B cell (primary cell): Measurements from ENCODE around the gene SYT13. TPM values are rescaled to one million over a fixed set of nuclear protein-coding genes. Genes with fewer than 3 reads are reported as not detected.

Experiments
- ATAC-seq: fragments of 200-7000 bp; cut with Tn5 transposase; one replicate; pipeline ENCODE4 v1.10.0; 2021; ENCODE audit warnings: low read depth, mild to moderate bottlenecking, moderate number of reproducible peaks, moderate library complexity
- CTCF ChIA-PET: fragments of 350-600 bp; sonication (Branson Sonifier 250); formaldehyde crosslinking; loops from one replicate; lab custom pipeline; 2021; ENCODE audit warnings: antibody characterized with exemption, inconsistent platforms; lab: Charles Lee
- POLR2A ChIA-PET: fragments of 350-600 bp; sonication (Branson Sonifier 250); formaldehyde crosslinking; loops from one replicate; lab custom pipeline; 2021; ENCODE audit warnings: antibody characterized with exemption; lab: Charles Lee
- DNase-seq: peaks from one replicate; pipeline ENCODE4 v3.0.0; 2013
- H2AFZ ChIP-seq: 2 replicates; pipeline ENCODE4 v1.6.1; 2012; ENCODE audit warnings: mild to moderate bottlenecking, low read depth, low read length; ENCODE audit not compliant: insufficient read depth, poor library complexity, severe bottlenecking
- H3K27ac ChIP-seq, 2 donors: 1 replicate in 1 of 2; 2 replicates in 1 of 2; pipeline ENCODE4 v1.5.1; 2012 to 2013; ENCODE audit warnings: low read length in 2 of 2, mild to moderate bottlenecking in 2 of 2, moderate library complexity in 1 of 2
- H3K27me3 ChIP-seq, 4 experiments: fragments of 200-600 bp in 1 of 4; sonication (generic) in 1 of 4; replicated peaks in 1 of 4; 1 replicate in 2 of 4; 2 replicates in 2 of 4; pipeline versions ENCODE4 v1.6.1 to v1.7.0; 2013 to 2016; ENCODE audit warnings: low read length in 3 of 4, mild to moderate bottlenecking in 2 of 4, mixed read lengths in 1 of 4, moderate library complexity in 1 of 4; ENCODE audit not compliant: insufficient read depth in 4 of 4, control insufficient read depth in 3 of 4; ENCODE audit errors: control extremely low read depth in 1 of 4
- H3K36me3 ChIP-seq, 2 experiments: replicated peaks in 1 of 2; 1 replicate in 1 of 2; 2 replicates in 1 of 2; pipeline versions ENCODE4 v1.6.1 to v1.7.1; 2013; ENCODE audit warnings: low read length in 1 of 2; ENCODE audit not compliant: insufficient read depth in 2 of 2, control insufficient read depth in 1 of 2; ENCODE audit errors: control extremely low read depth in 1 of 2, extremely low read depth in 1 of 2
- H3K4me1 ChIP-seq, 2 donors: fragments of 200-600 bp in 1 of 2; sonication (generic) in 1 of 2; 1 replicate in 1 of 2; 2 replicates in 1 of 2; pipeline versions ENCODE4 v1.5.1 to v1.6.1; 2013 to 2017; ENCODE audit warnings: low read length in 2 of 2; ENCODE audit not compliant: control insufficient read depth in 2 of 2, insufficient read depth in 2 of 2
- H3K4me2 ChIP-seq: replicated peaks from 2 replicates; pipeline ENCODE3; 2012; ENCODE audit warnings: mild to moderate bottlenecking, low read depth, low read length; ENCODE audit not compliant: poor library complexity, severe bottlenecking
- H3K4me3 ChIP-seq, 5 experiments: fragments of 200-600 bp in 1 of 5; sonication (generic) in 1 of 5; 1 replicate in 3 of 5; 2 replicates in 2 of 5; pipeline versions ENCODE4 v1.5.1 to v1.7.0; 2011 to 2016; ENCODE audit warnings: low read length in 4 of 5, mild to moderate bottlenecking in 4 of 5, low read depth in 2 of 5, control low read depth in 1 of 5, moderate library complexity in 1 of 5; ENCODE audit not compliant: insufficient read depth in 1 of 5; ENCODE audit errors: control extremely low read depth in 1 of 5, extremely low read depth in 1 of 5
- H3K79me2 ChIP-seq: fragments of 200-600 bp; sonication (generic); one replicate; pipeline ENCODE4 v1.6.0; 2016; ENCODE audit warnings: low read length; ENCODE audit not compliant: control insufficient read depth, insufficient read depth
- H3K9ac ChIP-seq: fragments of 200-600 bp; sonication (generic); 2 replicates; pipeline ENCODE4 v1.6.1; 2017; ENCODE audit warnings: mild to moderate bottlenecking, low read length, moderate library complexity
- H3K9me3 ChIP-seq, 3 donors: one replicate each; pipeline versions ENCODE4 v1.6.1 to v1.7.1; 2013; ENCODE audit warnings: low read length in 2 of 3; ENCODE audit not compliant: control insufficient read depth in 2 of 3, insufficient read depth in 1 of 3; ENCODE audit errors: control extremely low read depth in 1 of 3
- H4K20me1 ChIP-seq: 2 replicates; pipeline ENCODE4 v1.6.0; 2012; ENCODE audit warnings: mild to moderate bottlenecking, low read length; ENCODE audit not compliant: insufficient read depth, control insufficient read depth, poor library complexity, severe bottlenecking
- H3K27ac Mint-ChIP-seq: one replicate; pipeline ENCODE4 v1.8.0; 2021; ENCODE audit warnings: mixed read lengths
- H3K27me3 Mint-ChIP-seq: one replicate; pipeline ENCODE4 v1.8.0; 2021; ENCODE audit warnings: mixed read lengths
- H3K4me1 Mint-ChIP-seq: one replicate; pipeline ENCODE4 v1.8.0; 2021; ENCODE audit warnings: mixed read lengths
- H3K4me3 Mint-ChIP-seq: one replicate; pipeline ENCODE4 v1.8.0; 2021; ENCODE audit warnings: mixed read lengths
- H3K9me3 Mint-ChIP-seq: one replicate; pipeline ENCODE4 v1.8.0; 2022; ENCODE audit warnings: mixed read lengths; ENCODE audit not compliant: insufficient read depth
- EZH2 ChIP-seq: IDR thresholded peaks from 2 replicates; pipeline ENCODE4 v1.6.1; 2012; ENCODE audit warnings: borderline replicate concordance, low read depth, mild to moderate bottlenecking, moderate library complexity, low read length; ENCODE audit not compliant: insufficient read depth, poor library complexity, severe bottlenecking
- WGBS: methylation state at CpG from one replicate; pipeline ENCODE4 v1.1.5; 2013; ENCODE audit warnings: missing lambda C conversion rate; ENCODE audit not compliant: insufficient coverage; 5-methylcytosine and 5-hydroxymethylcytosine counted together
- intact Hi-C: fragments of 100-400 bp; cut with micrococcal nuclease; formaldehyde crosslinking; loops from one replicate; pipeline ENCODE4 v1.10.0; 2022
- polyA plus RNA-seq: library from polyadenylated mRNA; depleted of rRNA; stranded (reverse); fragments of >200 nt; gene quantifications from 2 replicates; pipeline ENCODE4 v1.2.3, GENCODE V29; 2012
- total RNA-seq, 2 donors: library from RNA; stranded (reverse); fragments of 120-200 nt in 1 of 2; gene quantifications; 1 replicate in 1 of 2; 2 replicates in 1 of 2; pipeline versions ENCODE4 v1.2.3 to v1.2.4, GENCODE V29; 2013 to 2022
- TF ChIP-seq, protein P1 (sequence below): fragments of 200-600 bp; IDR thresholded peaks from one replicate; pipeline ENCODE4 v1.8.0; 2022; ENCODE audit warnings: antibody characterized with exemption, mild to moderate bottlenecking

SYT13 gene
- total and polyA plus RNA-seq, 2 donors (not counting 1 experiment from before 2014, with no cell fraction given) = not detected

DNA sequence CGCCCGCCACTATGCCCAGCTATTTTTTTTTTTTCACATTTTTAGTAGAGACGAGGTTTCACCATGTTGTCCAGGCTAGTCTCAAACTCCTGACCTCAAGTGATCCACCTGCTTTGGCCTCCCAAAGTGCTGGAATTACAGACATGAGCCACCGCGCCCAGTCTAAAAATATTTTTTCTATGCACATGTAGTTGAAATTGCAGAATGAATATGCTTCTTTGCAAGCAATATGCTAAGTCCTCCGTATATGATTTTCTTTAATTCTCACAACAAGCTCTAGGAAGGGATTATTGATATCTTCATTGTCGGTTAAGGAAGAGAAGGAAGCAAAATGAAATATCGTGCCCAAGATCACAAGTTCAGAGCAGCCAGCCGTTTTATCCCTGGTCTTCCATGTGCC is 30.1 kb upstream of the SYT13 start:
- no peak overlapping the region for H3K4me3 ChIP-seq
- H3K4me3 Mint-ChIP-seq = no peak overlapping the region
- intact Hi-C loops = no loop called here
- H3K9me3 Mint-ChIP-seq = no peaks in the 10 kb centered on the region
- H2AFZ ChIP-seq = no peak overlapping the region
- H3K36me3 ChIP-seq = no peaks in the 10 kb centered on the region
- no peaks in the 10 kb centered on the region for H3K9me3 ChIP-seq
- POLR2A ChIA-PET = no interaction called here
- H3K27ac ChIP-seq = no peak overlapping the region
- no peaks in the 10 kb centered on the region for H4K20me1 ChIP-seq
- DNase-seq (no peak), ATAC-seq (no peak)
- H3K4me1 Mint-ChIP-seq = no peaks in the 10 kb centered on the region
- 95% methylated on average over 3 of the region's 9 CpGs for WGBS
- no peaks in the 10 kb centered on the region for H3K4me1 ChIP-seq
- H3K27me3 ChIP-seq = peaks cover 0 to 5% (median 1%) of the 10 kb centered on the region in 4 experiments
- TF ChIP-seq, protein P1, sequence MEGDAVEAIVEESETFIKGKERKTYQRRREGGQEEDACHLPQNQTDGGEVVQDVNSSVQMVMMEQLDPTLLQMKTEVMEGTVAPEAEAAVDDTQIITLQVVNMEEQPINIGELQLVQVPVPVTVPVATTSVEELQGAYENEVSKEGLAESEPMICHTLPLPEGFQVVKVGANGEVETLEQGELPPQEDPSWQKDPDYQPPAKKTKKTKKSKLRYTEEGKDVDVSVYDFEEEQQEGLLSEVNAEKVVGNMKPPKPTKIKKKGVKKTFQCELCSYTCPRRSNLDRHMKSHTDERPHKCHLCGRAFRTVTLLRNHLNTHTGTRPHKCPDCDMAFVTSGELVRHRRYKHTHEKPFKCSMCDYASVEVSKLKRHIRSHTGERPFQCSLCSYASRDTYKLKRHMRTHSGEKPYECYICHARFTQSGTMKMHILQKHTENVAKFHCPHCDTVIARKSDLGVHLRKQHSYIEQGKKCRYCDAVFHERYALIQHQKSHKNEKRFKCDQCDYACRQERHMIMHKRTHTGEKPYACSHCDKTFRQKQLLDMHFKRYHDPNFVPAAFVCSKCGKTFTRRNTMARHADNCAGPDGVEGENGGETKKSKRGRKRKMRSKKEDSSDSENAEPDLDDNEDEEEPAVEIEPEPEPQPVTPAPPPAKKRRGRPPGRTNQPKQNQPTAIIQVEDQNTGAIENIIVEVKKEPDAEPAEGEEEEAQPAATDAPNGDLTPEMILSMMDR = no peak
- TF ChIP-seq EZH2 = no peak
- peaks cover 35% of the 10 kb centered on the region for H3K27me3 Mint-ChIP-seq
- H3K4me2 ChIP-seq = no peak overlapping the region
- no peak overlapping the region for H3K27ac Mint-ChIP-seq
- no peaks in the 10 kb centered on the region for H3K79me2 ChIP-seq
- CTCF ChIA-PET = no interaction called here
- H3K9ac ChIP-seq = no peak overlapping the region

DNA sequence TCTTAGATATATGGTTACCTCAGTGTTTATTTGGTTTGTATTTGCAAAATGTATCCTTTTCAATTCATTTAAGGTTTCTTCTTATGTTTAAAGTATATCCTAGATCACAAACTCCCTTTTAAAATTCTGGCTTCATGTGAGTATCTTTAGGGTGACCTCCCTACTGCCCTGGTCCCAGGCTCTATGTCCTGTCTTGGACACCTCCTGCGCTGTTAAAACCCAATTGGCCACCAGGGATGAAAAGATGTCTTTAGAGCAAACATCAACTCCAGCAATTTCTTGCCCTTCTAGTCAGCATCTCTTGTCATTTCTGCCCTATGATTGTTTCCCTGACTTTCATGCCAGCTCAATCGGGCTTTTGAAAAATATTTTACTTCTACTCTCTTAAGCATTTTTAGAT is 28.8 kb upstream of the SYT13 start:
- H3K4me1 ChIP-seq = no peaks in the 10 kb centered on the region
- DNase-seq = no peak
- no peaks in the 10 kb centered on the region for H3K9me3 ChIP-seq
- ChIA-PET CTCF (no interaction called here), POLR2A (no interaction called here)
- no peak overlapping the region for H2AFZ ChIP-seq
- no peak overlapping the region for H3K27ac ChIP-seq
- H3K9ac ChIP-seq = no peak overlapping the region
- no peak for ATAC-seq
- WGBS = 100% methylated on average over 1 of the region's 2 CpGs
- TF ChIP-seq, protein P1 = no peak
- H3K27ac Mint-ChIP-seq = no peak overlapping the region
- peaks cover 0 to 3% (median 1%) of the 10 kb centered on the region in 4 experiments for H3K27me3 ChIP-seq
- H4K20me1 ChIP-seq = no peaks in the 10 kb centered on the region
- H3K4me1 Mint-ChIP-seq = no peaks in the 10 kb centered on the region
- H3K4me2 ChIP-seq = no peak overlapping the region
- intact Hi-C loops = no loop called here
- peaks cover 34% of the 10 kb centered on the region for H3K27me3 Mint-ChIP-seq
- no peaks in the 10 kb centered on the region for H3K79me2 ChIP-seq
- peaks cover 2% of the 10 kb centered on the region for H3K9me3 Mint-ChIP-seq
- no peaks in the 10 kb centered on the region for H3K36me3 ChIP-seq
- H3K4me3 ChIP-seq = no peak overlapping the region
- H3K4me3 Mint-ChIP-seq = no peak overlapping the region
